GM12873 (cell line): ENCODE results near the gene SLC26A4.

Source experiments
- CTCF ChIP-seq: IDR thresholded peaks from 2 replicates; pipeline ENCODE4 v1.5.1; 2012; ENCODE audit warnings: low read depth, mild to moderate bottlenecking, moderate library complexity, low read length, control low read depth; ENCODE audit not compliant: insufficient read depth; ENCODE audit errors: missing control alignments

Gene SLC26A4

GRCh38 chr7:107660381-107661080 is at the start of gene SLC26A4:
Gene SLC26A4, plus strand, starts transcription at chr7:107660828. Its CDS starts 814 bp downstream, at chr7:107661642.
- no peak for TF ChIP-seq CTCF

- no peak for TF ChIP-seq CTCF
Measured at GRCh38 chr7:107613439-107613838, 47.2 kb upstream of the SLC26A4 start.

GRCh38 chr7:107613948-107614347 is 46.7 kb upstream of the SLC26A4 start:
- no peak for TF ChIP-seq CTCF

GRCh38 chr7:107614425-107614824 is 46.2 kb upstream of the SLC26A4 start:
- no peak for TF ChIP-seq CTCF

GRCh38 chr7:107615910-107616680 is 44.5 kb upstream of the SLC26A4 start:
- no peak for TF ChIP-seq CTCF

- no peak for TF ChIP-seq CTCF
Measured at GRCh38 chr7:107622429-107622828, 38.2 kb upstream of the SLC26A4 start.

- no peak for TF ChIP-seq CTCF
Measured at GRCh38 chr7:107622894-107623293, 37.7 kb upstream of the SLC26A4 start.
